Stimulated activated CD8-positive, alpha-beta memory T cell treated with anti-CD3 and anti-CD28 coated beads, Interleukin-7, amount 100 ng/mL, for 1 hour (primary cell): Measurements from ENCODE around the gene CDKL1.
"Not testable (repeated sequence)": the region's sequence is repeated elsewhere in the genome, so short reads cannot be mapped to it uniquely, and the experiment has no call there.

ENCODE experiments used
- DNase-seq, 2 donors: peaks; one replicate each; pipeline ENCODE4 v3.0.0-alpha.2; 2020; ENCODE audit warnings: low read depth in 2 of 2

Gene CDKL1

GRCh38 chr14:50357753-50358395, 38.8 kb downstream of the CDKL1 start:
- no peak for DNase-seq

GRCh38 chr14:50357124-50357523, 39.6 kb downstream of the CDKL1 start:
- no peak for DNase-seq

GRCh38 chr14:50356283-50356682, 40.4 kb downstream of the CDKL1 start:
- DNase-seq: not testable (repeated sequence)

- DNase-seq: no peak
Measured at GRCh38 chr14:50355692-50356091, 41.0 kb downstream of the CDKL1 start.

GRCh38 chr14:50354527-50354926, 42.2 kb downstream of the CDKL1 start:
- no peak for DNase-seq

GRCh38 chr14:50353126-50353525, 43.6 kb downstream of the CDKL1 start:
- no peak for DNase-seq

GRCh38 chr14:50352584-50352983, 44.1 kb downstream of the CDKL1 start:
- no peak for DNase-seq

GRCh38 chr14:50350975-50351374, 45.7 kb downstream of the CDKL1 start:
- DNase-seq: no peak

- DNase-seq: no peak
Measured at GRCh38 chr14:50348933-50349332, 47.7 kb downstream of the CDKL1 start.

- no peak for DNase-seq
Measured at GRCh38 chr14:50347521-50347920, 49.2 kb downstream of the CDKL1 start.

GRCh38 chr14:50345846-50346422, 50.7 kb downstream of the CDKL1 start:
- DNase-seq: no peak

- DNase-seq: no peak
Measured at GRCh38 chr14:50344876-50345563, 51.7 kb downstream of the CDKL1 start.

GRCh38 chr14:50344116-50344775, 52.4 kb downstream of the CDKL1 start:
- DNase-seq: no peak

- DNase-seq: no peak
Measured at GRCh38 chr14:50343434-50343833, 53.2 kb downstream of the CDKL1 start.

GRCh38 chr14:50342221-50343078, 54.2 kb downstream of the CDKL1 start:
- DNase-seq: no peak

GRCh38 chr14:50340963-50341362, 55.7 kb downstream of the CDKL1 start:
- DNase-seq: no peak

GRCh38 chr14:50340045-50340444, 56.6 kb downstream of the CDKL1 start:
- no peak for DNase-seq

GRCh38 chr14:50339178-50339804, 57.4 kb downstream of the CDKL1 start:
- no peak for DNase-seq

GRCh38 chr14:50338587-50338986, 58.1 kb downstream of the CDKL1 start:
- no peak for DNase-seq

- DNase-seq: no peak
Measured at GRCh38 chr14:50335989-50336824, 60.5 kb downstream of the CDKL1 start.
